ENCODE results near the gene CEP57.

DNA sequence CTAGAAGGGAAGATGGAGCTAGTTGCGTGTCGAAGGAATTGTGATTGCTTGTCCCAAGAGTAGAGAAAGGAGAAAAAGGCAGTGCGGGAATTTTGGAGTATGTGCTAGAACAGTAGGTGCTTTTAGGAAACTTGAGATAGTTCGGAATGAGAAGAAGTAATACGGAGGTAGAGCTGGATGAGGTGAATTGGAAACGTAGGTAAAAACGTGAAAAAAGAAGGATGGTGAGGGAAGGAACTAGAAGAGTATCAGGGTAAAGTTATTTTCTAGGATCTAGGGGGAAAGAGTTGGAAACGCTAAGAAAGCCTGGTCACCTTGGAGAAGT lies 1.4 kb downstream of the CEP57 start:
- no peak for TF ChIP-seq POLR2A (IDR thresholded peaks at IDR 0.05; ENCODE audit: extremely low read depth, insufficient read length)
- TF ChIP-seq, protein P1, sequence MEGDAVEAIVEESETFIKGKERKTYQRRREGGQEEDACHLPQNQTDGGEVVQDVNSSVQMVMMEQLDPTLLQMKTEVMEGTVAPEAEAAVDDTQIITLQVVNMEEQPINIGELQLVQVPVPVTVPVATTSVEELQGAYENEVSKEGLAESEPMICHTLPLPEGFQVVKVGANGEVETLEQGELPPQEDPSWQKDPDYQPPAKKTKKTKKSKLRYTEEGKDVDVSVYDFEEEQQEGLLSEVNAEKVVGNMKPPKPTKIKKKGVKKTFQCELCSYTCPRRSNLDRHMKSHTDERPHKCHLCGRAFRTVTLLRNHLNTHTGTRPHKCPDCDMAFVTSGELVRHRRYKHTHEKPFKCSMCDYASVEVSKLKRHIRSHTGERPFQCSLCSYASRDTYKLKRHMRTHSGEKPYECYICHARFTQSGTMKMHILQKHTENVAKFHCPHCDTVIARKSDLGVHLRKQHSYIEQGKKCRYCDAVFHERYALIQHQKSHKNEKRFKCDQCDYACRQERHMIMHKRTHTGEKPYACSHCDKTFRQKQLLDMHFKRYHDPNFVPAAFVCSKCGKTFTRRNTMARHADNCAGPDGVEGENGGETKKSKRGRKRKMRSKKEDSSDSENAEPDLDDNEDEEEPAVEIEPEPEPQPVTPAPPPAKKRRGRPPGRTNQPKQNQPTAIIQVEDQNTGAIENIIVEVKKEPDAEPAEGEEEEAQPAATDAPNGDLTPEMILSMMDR (IDR thresholded peaks at IDR 0.05; ENCODE audit: low read depth, low read length), result no peak

Measured in NB4 (cell line).